Glutamatergic neuron (in vitro differentiated cells): ENCODE data around the gene CEP295NL. TPM values are rescaled to one million over a fixed set of nuclear protein-coding genes. Genes with fewer than 3 reads are reported as not detected.
"Not testable (repeated sequence)": the region's sequence is repeated elsewhere in the genome, so short reads cannot be mapped to it uniquely, and the experiment has no call there.

Experiments
- DNase-seq: peaks from one replicate; pipeline ENCODE4 v3.0.0; 2022
- H3K27ac Mint-ChIP-seq: one replicate; pipeline ENCODE4 v1.8.0; 2020; ENCODE audit warnings: mild to moderate bottlenecking, mixed read lengths, inconsistent platforms; ENCODE audit not compliant: unreplicated experiment
- H3K27me3 Mint-ChIP-seq: one replicate; pipeline ENCODE4 v1.8.0; 2020; ENCODE audit warnings: mild to moderate bottlenecking, moderate library complexity, mixed read lengths, inconsistent platforms; ENCODE audit not compliant: unreplicated experiment
- H3K36me3 Mint-ChIP-seq: one replicate; pipeline ENCODE4 v1.8.0; 2020; ENCODE audit warnings: mild to moderate bottlenecking, mixed read lengths, inconsistent platforms; ENCODE audit not compliant: unreplicated experiment
- H3K4me1 Mint-ChIP-seq: one replicate; pipeline ENCODE4 v1.8.0; 2020; ENCODE audit warnings: mild to moderate bottlenecking, low read depth, mixed read lengths, inconsistent platforms; ENCODE audit not compliant: unreplicated experiment
- H3K4me3 Mint-ChIP-seq: one replicate; pipeline ENCODE4 v1.8.0; 2020; ENCODE audit warnings: mild to moderate bottlenecking, mixed read lengths, inconsistent platforms; ENCODE audit not compliant: unreplicated experiment
- H3K9me3 Mint-ChIP-seq: one replicate; pipeline ENCODE4 v1.8.0; 2020; ENCODE audit warnings: mild to moderate bottlenecking, moderate library complexity, mixed read lengths, inconsistent platforms; ENCODE audit not compliant: unreplicated experiment
- total RNA-seq: library from RNA; stranded (reverse); fragmentation: NEBNext Ultra II Directional; extraction: Animal tissue kit (Norgen Biotek cat#: 25700); gene quantifications from one replicate; pipeline ENCODE4 v1.2.1, GENCODE V29; 2021; ENCODE audit not compliant: unreplicated experiment
- TF ChIP-seq, protein P1 (sequence below): fragments of 200-600 bp; sonication (generic); IDR thresholded peaks from one replicate; pipeline ENCODE4 v1.5.0; 2021; ENCODE audit not compliant: partially characterized antibody, unreplicated experiment

Gene CEP295NL
- total RNA-seq, 1 donor from 2014 or later, result 6.4 TPM

DNA sequence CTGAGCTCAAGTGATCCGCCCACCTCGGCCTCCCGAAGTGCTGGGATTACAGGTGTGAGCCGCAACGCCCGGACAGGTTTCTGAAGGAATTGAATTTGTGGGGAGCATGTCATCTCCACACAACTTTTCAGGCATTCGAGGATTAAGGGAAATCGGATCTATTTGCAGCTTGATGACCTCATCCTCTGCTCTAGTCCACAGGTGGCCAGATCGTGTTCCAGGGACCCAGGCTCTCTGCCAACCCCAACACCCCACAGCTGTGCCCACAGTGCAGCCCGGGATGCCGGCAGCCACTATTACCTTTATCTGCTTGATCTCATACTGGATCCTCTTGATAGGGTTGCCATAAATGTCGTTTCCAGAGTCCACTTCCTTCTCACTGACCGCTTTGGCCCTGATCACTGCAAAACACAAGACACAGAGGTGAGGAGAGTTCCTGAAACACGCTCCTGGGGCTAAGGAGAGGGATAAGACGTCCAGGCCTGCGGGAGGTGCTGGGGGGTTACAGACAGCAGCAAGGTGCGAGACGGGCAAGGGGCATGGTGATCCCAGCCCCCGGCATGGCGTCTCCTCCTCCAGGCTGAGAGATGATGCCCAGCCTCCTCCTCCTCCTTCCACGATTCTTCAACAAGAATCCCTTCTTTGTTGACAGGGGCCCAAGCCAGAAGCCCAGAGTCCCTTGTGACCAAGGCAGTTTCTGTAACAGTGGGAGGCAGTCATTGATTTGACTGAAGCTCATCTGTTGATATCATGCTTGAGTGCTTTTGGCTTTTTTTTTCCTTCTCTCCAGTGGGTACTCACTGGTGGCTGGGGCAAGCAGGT, 29.3 kb downstream of the CEP295NL start:
- Mint-ChIP-seq H3K9me3 (peaks cover 8% of the 10 kb centered on the region), H3K27ac (peak overlapping the region; percentile 80), H3K4me3 (peak overlapping the region; percentile 58), H3K36me3 (peaks cover 19% of the 10 kb centered on the region), H3K27me3 (peaks cover 7% of the 10 kb centered on the region), H3K4me1 (peaks cover 27% of the 10 kb centered on the region)
- TF ChIP-seq, protein P1, sequence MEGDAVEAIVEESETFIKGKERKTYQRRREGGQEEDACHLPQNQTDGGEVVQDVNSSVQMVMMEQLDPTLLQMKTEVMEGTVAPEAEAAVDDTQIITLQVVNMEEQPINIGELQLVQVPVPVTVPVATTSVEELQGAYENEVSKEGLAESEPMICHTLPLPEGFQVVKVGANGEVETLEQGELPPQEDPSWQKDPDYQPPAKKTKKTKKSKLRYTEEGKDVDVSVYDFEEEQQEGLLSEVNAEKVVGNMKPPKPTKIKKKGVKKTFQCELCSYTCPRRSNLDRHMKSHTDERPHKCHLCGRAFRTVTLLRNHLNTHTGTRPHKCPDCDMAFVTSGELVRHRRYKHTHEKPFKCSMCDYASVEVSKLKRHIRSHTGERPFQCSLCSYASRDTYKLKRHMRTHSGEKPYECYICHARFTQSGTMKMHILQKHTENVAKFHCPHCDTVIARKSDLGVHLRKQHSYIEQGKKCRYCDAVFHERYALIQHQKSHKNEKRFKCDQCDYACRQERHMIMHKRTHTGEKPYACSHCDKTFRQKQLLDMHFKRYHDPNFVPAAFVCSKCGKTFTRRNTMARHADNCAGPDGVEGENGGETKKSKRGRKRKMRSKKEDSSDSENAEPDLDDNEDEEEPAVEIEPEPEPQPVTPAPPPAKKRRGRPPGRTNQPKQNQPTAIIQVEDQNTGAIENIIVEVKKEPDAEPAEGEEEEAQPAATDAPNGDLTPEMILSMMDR, result no peak
- no peak for DNase-seq

DNA sequence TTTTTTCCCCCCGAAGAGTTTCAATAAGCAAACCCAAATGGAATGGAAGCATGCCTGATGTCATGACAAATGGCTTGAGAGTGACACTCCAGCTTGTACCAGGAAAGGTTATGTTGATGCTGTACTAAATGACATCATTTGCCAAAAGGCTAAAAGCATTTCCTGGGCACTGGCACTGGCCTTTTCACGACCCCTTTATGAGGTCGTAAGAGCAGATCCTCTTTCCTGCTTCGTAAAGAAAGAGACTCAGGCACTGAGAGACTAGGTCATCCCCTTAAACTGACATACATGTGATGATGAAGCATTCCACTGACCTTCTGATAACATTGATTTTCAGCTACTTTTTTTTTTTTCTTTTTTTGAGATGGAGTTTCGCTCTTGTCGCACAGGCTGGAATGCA, 30.5 kb downstream of the CEP295NL start:
- no peak for DNase-seq
- Mint-ChIP-seq H3K4me3 (no peak overlapping the region), H3K4me1 (peaks cover 24% of the 10 kb centered on the region), H3K27ac (no peak overlapping the region), H3K36me3 (peaks cover 19% of the 10 kb centered on the region), H3K27me3 (peaks cover 7% of the 10 kb centered on the region), H3K9me3 (peaks cover 8% of the 10 kb centered on the region)
- TF ChIP-seq, protein P1, result no peak

DNA sequence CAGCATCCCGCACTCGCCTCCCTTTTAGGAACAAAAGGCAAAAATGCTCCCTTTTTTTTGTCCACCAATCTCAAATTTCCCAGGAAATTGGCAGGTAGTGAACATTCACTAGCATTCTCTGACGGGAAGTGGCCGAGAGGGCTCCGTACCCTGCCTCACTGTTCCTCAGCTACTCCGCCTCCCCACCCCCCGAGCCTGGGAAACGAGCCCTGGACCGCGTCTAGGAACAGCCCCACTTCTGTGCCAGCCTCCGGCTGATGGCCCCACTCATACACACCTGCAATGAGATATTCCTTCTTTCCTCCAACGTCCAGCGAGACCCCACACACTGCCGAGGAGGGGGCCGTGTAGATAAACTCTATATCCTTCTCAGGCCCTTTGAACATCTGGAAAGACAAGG, 32.4 kb downstream of the CEP295NL start:
- no peak overlapping the region for H3K4me3 Mint-ChIP-seq
- TF ChIP-seq, protein P1, result no peak
- DNase-seq, result no peak
- H3K27me3 Mint-ChIP-seq, result no peaks in the 10 kb centered on the region
- H3K36me3 Mint-ChIP-seq, result peaks cover 14% of the 10 kb centered on the region
- H3K4me1 Mint-ChIP-seq, result peaks cover 13% of the 10 kb centered on the region
- H3K9me3 Mint-ChIP-seq, result peaks cover 5% of the 10 kb centered on the region
- H3K27ac Mint-ChIP-seq, result no peak overlapping the region

DNA sequence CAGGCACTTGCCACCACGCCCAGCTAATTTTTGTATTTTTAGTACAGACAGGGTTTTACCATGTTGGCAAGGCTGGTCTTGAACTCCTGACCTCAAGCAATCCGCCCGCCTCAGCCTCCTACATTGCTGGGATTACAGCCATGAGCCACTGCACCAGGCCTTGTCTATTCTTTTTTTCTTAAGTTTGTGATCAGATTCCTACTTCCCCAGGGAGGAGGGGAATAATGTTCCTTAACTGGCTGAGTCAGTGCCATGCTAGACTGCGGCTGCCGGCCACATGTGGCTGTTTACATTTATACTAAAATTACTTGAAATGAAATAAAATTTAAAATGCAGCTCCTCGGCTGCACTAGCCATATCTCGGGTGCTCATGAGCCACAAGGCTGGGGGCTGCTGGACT, 34.6 kb downstream of the CEP295NL start:
- no peak for DNase-seq
- no peaks in the 10 kb centered on the region for H3K27me3 Mint-ChIP-seq
- H3K9me3 Mint-ChIP-seq, result peaks cover 6% of the 10 kb centered on the region
- H3K4me3 Mint-ChIP-seq, result no peak overlapping the region
- TF ChIP-seq, protein P1, result no peak
- no peak overlapping the region for H3K27ac Mint-ChIP-seq
- no peaks in the 10 kb centered on the region for H3K4me1 Mint-ChIP-seq
- peaks cover 9% of the 10 kb centered on the region for H3K36me3 Mint-ChIP-seq

DNA sequence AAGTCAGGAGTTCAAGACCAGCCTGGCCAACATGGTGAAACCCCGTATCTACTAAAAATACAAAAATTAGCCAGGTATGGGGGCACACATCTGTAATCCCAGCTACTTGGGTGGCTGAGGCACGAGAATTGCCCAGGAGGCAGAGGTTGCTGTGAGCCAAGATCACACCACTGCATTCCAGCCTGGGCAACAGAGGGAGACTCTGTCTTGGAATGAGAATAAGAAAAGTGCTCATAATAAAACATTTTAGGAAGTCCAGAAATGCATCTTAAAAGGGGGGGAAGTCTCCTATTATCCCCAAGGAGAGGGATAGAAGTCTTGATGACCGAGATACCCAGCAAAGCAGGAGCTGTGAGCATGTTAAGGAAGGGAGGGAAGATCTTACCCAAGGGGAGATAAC, 36.0 kb downstream of the CEP295NL start:
- not testable (repeated sequence) for H3K4me3 Mint-ChIP-seq, H3K36me3 Mint-ChIP-seq, H3K27me3 Mint-ChIP-seq, DNase-seq, H3K27ac Mint-ChIP-seq, H3K4me1 Mint-ChIP-seq, H3K9me3 Mint-ChIP-seq
